Amniotic stem cell (primary cell): ENCODE results near the gene GPR146.

Experiments
- DNase-seq: peaks from one replicate; lab custom pipeline; 2025; lab: John Stamatoyannopoulos, UW

Gene GPR146

DNA sequence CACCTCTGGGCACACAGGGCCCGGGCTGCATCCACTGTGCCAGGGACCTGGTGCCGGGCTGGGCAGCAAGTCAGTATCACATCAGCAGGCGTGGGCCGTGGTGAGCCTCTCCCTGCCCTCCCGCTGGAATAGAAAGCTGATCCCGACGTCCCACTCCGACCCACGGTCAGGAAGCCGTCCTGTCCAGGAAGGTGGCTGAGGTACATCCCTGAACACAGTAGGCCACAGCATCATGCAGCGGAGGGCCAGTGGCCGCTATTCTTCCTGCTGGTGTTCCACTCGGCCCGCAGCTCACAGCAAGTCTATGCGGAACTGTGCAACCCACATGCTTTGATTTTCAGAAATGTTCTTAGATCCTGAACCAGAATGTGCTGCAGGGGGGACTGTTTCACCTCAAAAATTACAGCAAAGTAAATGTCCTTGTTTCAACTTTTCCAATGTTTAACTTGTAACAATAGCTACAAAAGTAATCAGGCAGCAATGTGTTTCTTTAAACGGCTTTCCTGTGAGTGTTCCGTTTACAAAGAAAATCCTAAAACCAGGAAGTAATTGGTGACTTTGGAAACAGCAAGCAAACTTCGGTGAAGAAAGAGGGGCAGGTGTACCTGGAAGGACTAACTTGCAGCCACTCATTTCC is 676 bp upstream of the GPR146 start:
- no peak for DNase-seq

DNA sequence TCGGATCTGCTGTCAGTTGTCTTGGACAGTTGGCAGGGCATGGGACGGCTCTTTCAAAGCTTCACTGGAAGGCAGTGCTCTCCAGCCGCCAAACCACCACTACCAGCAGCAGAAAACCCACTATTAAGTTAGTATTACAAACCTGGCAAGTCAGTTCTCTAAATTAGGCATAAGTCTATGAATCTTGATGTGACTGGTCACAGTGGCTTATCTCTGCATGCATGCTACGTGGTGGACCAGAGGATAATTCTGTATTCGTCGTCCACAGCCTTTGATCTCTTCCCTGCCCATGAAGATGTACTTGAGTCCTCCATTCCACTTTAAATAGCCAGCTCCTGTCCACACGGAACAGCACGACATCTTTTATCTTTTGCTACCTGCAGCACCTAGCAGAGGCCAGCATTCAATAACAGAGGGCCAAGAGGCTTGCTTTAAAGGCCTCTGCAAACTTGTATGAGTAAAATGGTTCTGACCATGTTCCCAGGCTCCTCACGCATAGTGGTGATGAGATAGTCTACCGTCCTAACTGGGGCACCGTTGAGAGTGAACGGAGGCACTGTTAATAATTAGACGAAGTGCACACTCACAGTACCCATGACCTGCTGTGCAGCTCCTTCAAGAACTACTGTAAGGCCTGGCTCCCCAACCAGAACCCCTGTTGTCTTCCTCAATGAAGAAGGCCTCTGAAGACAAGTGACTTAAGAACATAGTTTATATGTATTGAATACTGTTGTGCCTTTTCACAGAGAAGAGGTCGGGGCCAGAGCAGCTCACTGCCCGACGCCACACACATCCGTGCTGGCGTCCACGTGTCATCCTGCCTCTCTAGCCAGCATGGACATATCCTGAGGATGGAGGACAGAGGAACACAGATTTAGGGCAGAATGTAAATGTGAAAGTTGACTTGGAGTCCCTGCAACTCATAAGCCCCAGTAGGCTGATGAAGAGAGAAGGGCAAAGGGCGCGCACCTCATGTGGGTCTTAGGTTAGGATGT is 1.0 kb downstream of the GPR146 start:
- no peak for DNase-seq

GRCh38 chr7:1046722-1047679 is 2.7 kb downstream of the GPR146 start:
- no peak for DNase-seq

- no peak for DNase-seq
Observed at GRCh38 chr7:1049006-1049741, 4.8 kb downstream of the GPR146 start.

GRCh38 chr7:1049801-1050200 is 5.5 kb downstream of the GPR146 start:
- no peak for DNase-seq

DNA sequence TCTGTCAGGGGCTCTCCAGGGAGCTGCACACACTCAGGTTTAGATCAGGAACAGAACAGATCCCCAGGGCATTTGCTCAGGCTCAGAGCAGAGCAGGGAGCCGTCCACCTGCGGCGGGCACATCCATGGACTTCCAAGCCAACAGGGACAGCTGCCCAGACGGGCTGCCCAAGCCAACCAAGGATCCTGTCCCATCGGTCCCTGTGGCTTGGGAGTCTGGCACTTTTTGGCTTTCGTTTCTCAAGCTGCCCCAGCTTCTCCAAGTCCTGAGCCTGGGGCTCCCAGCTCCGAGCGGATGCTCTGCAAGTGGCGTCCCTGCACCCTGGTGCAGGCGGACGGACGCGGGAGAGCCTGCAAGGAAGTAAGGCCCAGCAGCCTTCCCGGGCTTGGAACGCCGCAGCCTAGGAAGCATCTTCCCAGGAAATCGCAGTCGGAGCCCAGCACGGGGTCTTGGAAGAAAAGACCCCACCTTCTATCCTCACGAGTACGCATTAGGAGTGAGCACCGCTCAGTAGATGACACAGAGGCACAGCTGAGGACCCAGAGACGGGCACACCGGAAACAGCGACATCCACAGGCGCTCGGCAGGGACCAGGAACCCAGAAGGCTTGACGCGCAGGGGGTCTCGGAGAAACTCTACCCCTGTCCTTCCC is 6.0 kb downstream of the GPR146 start:
- no peak for DNase-seq

DNA sequence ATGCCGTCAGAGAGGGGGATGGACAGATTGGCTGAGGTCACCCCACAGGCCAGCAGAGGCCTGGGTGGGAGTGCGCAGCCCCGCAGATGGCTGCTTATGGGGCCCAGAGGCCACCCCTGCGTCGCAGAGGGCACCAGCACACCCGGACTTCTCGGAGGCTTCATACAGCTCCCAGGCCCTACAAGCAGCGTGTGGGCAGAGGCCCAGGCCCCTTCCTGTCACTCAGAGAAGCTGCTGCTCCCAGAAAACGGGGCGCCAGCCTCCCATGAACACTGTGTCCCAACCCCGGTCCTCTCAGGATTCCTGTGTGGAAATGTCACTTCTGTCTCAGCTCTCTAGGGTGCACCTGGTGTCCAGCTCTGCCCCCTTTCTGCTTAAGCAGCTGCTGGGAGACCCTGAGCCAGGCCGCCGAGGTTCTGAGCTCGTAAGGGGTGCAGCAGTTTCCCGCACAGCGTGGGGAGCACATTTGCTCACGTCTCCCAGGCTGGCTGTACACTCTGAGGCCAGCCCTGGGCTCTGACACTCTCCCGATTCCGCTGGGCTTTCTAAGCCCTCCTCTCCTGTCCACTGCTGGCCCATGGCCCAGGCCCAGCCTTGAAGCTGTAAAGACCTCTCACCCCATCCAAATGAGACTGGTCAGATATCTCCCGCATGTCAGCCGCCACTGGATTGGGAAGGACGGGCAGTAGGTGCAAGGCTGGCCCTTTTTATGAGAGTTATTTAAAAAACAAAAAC is 6.8 kb downstream of the GPR146 start:
- no peak for DNase-seq

- DNase-seq, result no peak
Observed at GRCh38 chr7:1052031-1052818, 7.9 kb downstream of the GPR146 start.

- DNase-seq, result no peak
Observed at GRCh38 chr7:1053002-1053411, 8.7 kb downstream of the GPR146 start.

GRCh38 chr7:1053816-1054370 is 9.5 kb downstream of the GPR146 start:
- DNase-seq, result no peak

- DNase-seq, result no peak
Observed at GRCh38 chr7:1054438-1054837, 10.1 kb downstream of the GPR146 start.

DNA sequence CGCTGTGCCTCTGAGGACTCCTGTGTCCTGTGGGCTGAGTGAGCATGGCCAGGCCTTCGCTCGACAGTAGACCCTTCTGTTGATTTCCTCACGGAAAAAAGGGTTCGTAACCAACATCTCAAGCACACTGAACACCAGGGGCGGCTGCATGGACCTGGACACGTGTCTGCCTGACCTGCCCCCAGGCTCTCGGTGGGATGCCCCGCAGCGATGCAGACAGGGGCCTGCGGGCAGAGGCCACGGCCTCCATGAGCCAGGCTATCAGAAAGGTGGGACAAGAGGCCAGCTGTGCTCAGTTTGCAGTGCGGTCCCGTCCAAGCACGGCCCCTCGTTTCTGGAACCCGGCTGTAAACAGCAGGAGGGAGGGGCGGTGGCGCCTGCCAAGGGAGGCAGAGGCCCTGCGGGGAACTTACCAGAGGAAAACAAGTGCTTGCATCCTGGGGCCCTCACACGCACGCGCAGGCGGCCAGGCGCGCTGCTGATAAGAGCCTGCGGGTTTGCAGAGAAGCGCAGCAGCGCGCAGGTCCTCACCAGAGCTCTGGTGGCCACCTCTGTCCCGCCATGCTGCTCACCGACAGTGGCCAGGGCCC is 10.6 kb downstream of the GPR146 start:
- DNase-seq, result no peak

DNA sequence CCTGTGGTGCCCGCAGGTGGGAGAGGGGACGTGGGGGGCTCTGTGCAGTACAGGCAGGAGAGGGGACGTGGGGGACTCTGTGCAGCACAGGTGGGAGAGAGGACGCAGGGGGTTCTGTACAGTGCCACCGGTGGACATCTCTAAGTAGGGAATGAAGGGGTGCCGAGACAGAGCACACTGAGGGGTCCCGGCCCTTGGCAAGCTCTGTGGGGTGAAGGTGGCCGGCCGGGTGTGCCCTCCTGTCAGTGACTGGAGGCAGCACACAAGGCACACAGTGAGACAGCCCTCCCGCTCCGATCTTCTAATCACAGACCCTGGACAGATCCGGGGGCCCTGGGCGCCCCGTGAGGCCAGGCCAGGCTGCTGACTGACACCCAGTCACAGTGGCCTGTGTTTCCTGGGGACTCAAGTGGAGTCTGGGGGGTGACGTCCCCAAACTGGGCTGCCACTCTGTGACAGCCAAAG is 11.2 kb downstream of the GPR146 start:
- no peak for DNase-seq

DNA sequence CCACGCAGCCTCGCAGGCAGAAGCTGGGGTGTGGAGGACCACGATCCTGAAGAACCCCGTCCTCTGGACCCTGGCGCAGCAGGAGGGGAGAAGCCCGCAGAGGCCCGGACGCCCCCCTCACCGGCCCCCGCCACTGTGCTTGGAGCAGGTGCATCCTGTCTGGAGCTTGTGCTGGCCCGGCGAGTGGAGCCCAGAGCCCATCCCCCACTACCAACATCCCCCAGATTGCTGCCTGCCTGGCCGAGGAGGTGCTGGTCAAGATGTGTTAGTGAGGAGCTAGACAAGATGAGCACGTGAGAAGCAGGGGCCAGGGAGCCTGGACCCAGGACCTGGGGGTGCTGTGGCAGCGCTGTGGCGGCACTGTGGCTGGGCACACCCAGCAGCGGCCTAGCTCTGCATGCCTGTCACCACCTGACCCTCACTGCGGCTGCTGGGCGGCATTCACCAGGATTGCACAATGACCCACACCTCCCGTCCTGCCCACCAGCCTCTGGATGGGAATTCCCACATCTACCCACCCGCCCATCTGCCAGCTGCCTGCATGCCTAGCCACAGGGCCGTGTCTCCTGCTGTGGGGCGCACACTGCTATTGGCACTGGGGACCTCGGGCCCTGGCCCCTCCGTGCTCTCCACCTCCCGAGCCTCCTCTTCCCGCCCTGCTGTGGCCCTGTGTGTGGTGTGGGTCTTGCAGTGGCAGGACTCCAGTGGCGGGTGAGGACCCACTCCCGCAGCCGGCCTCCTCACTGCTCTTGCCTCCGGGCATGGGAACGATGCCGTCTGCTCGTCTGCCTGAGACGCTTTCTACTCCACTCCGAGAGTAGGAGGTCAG is 11.8 kb downstream of the GPR146 start:
- DNase-seq, result no peak

GRCh38 chr7:1056785-1057410 is 12.6 kb downstream of the GPR146 start:
- no peak for DNase-seq

DNA sequence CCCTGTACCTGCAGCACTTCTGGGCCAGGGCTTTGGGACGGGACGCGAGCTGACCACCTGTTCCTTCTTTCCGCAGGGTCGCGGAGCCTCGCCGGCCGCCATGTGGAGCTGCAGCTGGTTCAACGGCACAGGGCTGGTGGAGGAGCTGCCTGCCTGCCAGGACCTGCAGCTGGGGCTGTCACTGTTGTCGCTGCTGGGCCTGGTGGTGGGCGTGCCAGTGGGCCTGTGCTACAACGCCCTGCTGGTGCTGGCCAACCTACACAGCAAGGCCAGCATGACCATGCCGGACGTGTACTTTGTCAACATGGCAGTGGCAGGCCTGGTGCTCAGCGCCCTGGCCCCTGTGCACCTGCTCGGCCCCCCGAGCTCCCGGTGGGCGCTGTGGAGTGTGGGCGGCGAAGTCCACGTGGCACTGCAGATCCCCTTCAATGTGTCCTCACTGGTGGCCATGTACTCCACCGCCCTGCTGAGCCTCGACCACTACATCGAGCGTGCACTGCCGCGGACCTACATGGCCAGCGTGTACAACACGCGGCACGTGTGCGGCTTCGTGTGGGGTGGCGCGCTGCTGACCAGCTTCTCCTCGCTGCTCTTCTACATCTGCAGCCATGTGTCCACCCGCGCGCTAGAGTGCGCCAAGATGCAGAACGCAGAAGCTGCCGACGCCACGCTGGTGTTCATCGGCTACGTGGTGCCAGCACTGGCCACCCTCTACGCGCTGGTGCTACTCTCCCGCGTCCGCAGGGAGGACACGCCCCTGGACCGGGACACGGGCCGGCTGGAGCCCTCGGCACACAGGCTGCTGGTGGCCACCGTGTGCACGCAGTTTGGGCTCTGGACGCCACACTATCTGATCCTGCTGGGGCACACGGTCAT is 13.3 kb downstream of the GPR146 start:
- DNase-seq, result no peak
